ENCODE measurements around the gene HGFAC.

HGFAC gene

GRCh38 chr4:3444351-3445110 is 2.8 kb downstream of the HGFAC start:
- no peak for DNase-seq (ENCODE audit: extremely low read depth, low read depth)
- no peak for TF ChIP-seq CTCF (IDR thresholded peaks at IDR 0.05; ENCODE audit: low read depth, low read length)

DNA sequence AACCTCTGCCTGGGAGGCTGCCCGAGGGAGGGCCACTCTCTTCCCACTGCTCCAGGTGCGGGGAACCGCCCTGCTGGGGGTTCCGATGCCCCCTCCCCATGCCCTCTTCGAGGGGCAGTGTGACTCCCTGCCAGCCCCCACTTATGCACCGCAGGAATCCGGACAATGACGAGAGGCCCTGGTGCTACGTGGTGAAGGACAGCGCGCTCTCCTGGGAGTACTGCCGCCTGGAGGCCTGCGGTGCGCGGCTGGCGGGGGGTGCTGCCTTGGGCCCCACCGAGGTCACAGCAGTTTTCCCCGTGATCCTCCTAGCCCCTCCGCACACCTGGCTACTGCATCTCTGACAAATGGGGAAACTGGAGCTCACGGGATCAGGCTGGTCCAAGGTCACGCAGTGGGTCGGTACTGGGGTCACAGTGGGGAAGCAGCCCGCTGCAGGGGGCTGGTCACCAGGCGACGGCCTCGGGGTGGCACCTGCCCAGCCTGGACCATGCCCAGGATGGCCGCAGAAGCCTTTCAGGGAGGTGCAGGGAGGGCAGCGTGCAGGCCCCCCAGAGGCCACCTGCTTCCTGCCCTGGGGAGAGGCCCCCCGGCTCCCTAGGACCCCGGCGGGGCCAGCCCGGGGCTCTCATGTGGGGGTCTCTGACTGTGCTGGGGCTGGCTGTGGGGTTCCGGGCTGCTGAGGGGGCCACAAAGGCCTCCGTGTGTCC is 3.5 kb downstream of the HGFAC start:
- no peak for DNase-seq (ENCODE audit: extremely low read depth, low read depth)
- TF ChIP-seq CTCF (IDR thresholded peaks at IDR 0.05; ENCODE audit: low read depth, low read length), result no peak

DNA sequence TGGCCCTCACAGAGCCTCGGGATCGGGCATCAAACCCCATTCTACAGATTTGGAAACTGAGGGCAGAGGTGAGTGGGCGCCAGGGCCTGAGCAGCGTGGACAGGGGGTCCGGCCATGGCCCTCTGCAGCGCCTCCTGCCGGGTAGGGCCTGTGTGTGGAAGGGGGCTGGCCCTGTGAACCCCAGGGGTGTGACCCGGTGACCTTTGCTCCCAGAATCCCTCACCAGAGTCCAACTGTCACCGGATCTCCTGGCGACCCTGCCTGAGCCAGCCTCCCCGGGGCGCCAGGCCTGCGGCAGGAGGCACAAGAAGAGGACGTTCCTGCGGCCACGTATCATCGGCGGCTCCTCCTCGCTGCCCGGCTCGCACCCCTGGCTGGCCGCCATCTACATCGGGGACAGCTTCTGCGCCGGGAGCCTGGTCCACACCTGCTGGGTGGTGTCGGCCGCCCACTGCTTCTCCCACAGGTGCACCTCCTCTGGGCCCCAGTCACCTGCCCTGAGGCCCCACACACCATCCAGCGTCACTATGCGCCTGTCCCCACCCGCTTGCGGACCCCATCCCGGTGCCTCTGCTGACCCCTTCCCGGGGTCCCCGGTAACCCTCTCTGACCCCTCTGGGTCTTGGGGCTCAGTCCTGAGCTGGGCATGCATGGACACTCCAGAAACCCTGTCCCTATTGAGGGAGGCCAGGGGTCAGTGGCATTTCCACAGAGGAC is 4.2 kb downstream of the HGFAC start:
- DNase-seq (ENCODE audit: extremely low read depth, low read depth), result no peak
- TF ChIP-seq CTCF (IDR thresholded peaks at IDR 0.05; ENCODE audit: low read depth, low read length), result no peak

DNA sequence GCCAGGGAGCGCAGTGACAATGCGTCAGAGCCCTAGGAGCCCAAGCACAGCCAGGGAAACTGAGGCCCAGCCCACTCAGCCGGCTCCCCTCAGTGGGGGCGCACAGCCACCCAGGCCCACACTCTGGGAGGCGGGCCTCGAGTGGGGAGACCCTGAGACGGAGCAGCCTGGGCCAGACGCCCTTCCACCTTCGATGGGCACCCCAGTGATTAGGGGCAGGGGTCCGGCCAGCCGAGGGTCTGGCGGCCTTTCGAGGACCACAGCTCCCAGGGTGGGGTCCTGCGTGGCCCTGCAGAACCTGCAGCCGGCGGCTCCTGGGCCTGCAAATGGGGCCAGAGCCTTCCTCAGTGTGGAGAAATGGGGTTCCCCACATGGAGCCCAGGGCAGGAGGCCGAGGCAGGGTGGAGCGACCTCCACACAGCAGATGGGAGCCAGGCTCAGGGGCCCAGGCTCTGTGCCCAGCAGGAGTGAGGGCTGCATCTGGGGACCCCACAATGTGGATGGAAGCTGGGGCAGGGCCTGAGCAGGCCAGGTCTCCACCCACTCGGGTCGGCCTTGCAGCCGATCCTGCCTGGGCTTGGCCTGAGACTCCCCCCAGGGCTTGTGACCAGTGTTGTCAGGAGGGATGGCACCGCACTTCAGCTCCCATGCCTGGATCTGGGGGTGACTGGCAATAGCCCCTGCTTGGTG is 5.0 kb downstream of the HGFAC start:
- no peak for DNase-seq (ENCODE audit: extremely low read depth, low read depth)
- TF ChIP-seq CTCF (IDR thresholded peaks at IDR 0.05; ENCODE audit: low read depth, low read length), result no peak

DNA sequence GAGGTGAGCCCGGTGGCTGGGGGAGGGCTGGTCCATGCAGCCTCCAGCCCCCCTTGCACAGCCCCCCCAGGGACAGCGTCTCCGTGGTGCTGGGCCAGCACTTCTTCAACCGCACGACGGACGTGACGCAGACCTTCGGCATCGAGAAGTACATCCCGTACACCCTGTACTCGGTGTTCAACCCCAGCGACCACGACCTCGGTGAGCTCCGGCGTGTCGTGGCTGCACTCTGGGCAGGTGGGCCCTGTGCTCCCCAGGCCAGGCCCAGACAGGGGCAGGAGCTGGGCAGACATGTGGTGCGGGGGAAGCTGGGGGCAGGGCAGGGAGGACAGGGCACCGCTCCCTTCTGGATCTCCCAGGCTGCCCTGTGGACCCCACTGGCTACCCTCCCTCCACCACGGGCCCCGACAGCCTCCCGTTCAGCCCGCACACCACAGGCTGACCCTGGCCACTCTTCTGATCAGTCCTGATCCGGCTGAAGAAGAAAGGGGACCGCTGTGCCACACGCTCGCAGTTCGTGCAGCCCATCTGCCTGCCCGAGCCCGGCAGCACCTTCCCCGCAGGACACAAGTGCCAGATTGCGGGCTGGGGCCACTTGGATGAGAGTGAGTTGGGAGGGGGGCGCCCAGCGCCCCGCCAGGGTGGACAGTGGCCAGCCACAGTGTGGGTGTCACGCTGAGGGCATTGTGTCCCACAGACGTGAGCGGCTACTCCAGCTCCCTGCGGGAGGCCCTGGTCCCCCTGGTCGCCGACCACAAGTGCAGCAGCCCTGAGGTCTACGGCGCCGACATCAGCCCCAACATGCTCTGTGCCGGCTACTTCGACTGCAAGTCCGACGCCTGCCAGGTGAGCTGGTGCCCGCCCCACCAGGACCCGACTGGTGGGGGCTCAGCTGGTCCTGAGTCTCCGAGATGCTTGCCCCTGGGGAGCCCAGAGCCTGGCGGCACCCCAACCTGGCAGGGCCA is 5.9 kb downstream of the HGFAC start:
- TF ChIP-seq CTCF (IDR thresholded peaks at IDR 0.05; ENCODE audit: low read depth, low read length), result no peak
- no peak for DNase-seq (ENCODE audit: extremely low read depth, low read depth)

GRCh38 chr4:3449047-3449573 is 7.3 kb downstream of the HGFAC start:
- DNase-seq (ENCODE audit: extremely low read depth, low read depth), result no peak
- TF ChIP-seq CTCF (IDR thresholded peaks at IDR 0.05; ENCODE audit: low read depth, low read length), result no peak

All from AG09319 (cell line).